Kidney capillary endothelial cell (primary cell): Measurements from ENCODE around the gene RIPPLY2.
"Not testable (repeated sequence)": the region's sequence is repeated elsewhere in the genome, so short reads cannot be mapped to it uniquely, and the experiment has no call there.

Experiments used
- DNase-seq: peaks from one replicate; pipeline ENCODE4 v3.0.0-alpha.2; 2018; ENCODE audit warnings: low spot score

Gene RIPPLY2

GRCh38 chr6:83853178-83854000, at the start of gene RIPPLY2:
RIPPLY2 (plus strand) TSS chr6:83853360; CDS start chr6:83853417, 57 bp downstream.
- DNase-seq, result no peak

GRCh38 chr6:83803492-83803891, 49.7 kb upstream of the RIPPLY2 start:
- DNase-seq, result not testable (repeated sequence)

- DNase-seq, result no peak
Observed at GRCh38 chr6:83804886-83805285, 48.3 kb upstream of the RIPPLY2 start.

- DNase-seq, result no peak
Observed at GRCh38 chr6:83808005-83808404, 45.2 kb upstream of the RIPPLY2 start.

GRCh38 chr6:83808926-83809325, 44.2 kb upstream of the RIPPLY2 start:
- DNase-seq, result no peak

- no peak for DNase-seq
Observed at GRCh38 chr6:83812595-83812994, 40.6 kb upstream of the RIPPLY2 start.

GRCh38 chr6:83815631-83816272, 37.4 kb upstream of the RIPPLY2 start:
- peak; percentile 34 for DNase-seq

- no peak for DNase-seq
Observed at GRCh38 chr6:83822629-83823169, 30.5 kb upstream of the RIPPLY2 start.

GRCh38 chr6:83824388-83824801, 28.8 kb upstream of the RIPPLY2 start:
- DNase-seq, result no peak

- no peak for DNase-seq
Observed at GRCh38 chr6:83824831-83825230, 28.3 kb upstream of the RIPPLY2 start.

GRCh38 chr6:83827050-83827449, 26.1 kb upstream of the RIPPLY2 start:
- no peak for DNase-seq

GRCh38 chr6:83838727-83839126, 14.4 kb upstream of the RIPPLY2 start:
- no peak for DNase-seq

GRCh38 chr6:83844170-83844569, 9.0 kb upstream of the RIPPLY2 start:
- no peak for DNase-seq

- no peak for DNase-seq
Observed at GRCh38 chr6:83846291-83846690, 6.9 kb upstream of the RIPPLY2 start.

- DNase-seq, result no peak
Observed at GRCh38 chr6:83847179-83847578, 6.0 kb upstream of the RIPPLY2 start.

- no peak for DNase-seq
Observed at GRCh38 chr6:83849127-83849526, 4.0 kb upstream of the RIPPLY2 start.

- no peak for DNase-seq
Observed at GRCh38 chr6:83849610-83850009, 3.5 kb upstream of the RIPPLY2 start.

- DNase-seq, result no peak
Observed at GRCh38 chr6:83852528-83853177, 507 bp upstream of the RIPPLY2 start.

GRCh38 chr6:83854001-83854501, 891 bp downstream of the RIPPLY2 start:
- DNase-seq, result no peak

- no peak for DNase-seq
Observed at GRCh38 chr6:83854766-83855165, 1.6 kb downstream of the RIPPLY2 start.

- peak; percentile 92 for DNase-seq
Observed at GRCh38 chr6:83859410-83860358, 6.5 kb downstream of the RIPPLY2 start, which contains the start of gene CYB5R4. CYB5R4 (plus strand) TSS chr6:83859689; CDS start chr6:83859783, 94 bp downstream.
